Hematopoietic multipotent progenitor cell treated with erythropoietin and hydrocortisone succinate and interleukin-3 and kit ligand, for 8 days (in vitro differentiated cells): ENCODE data around the gene ERCC1.
"Not testable (repeated sequence)": the region's sequence is repeated elsewhere in the genome, so short reads cannot be mapped to it uniquely, and the experiment has no call there.

Experiments
- DNase-seq: peaks from one replicate; pipeline ENCODE4 v3.0.0-alpha.2; 2015

The ERCC1 gene

DNA sequence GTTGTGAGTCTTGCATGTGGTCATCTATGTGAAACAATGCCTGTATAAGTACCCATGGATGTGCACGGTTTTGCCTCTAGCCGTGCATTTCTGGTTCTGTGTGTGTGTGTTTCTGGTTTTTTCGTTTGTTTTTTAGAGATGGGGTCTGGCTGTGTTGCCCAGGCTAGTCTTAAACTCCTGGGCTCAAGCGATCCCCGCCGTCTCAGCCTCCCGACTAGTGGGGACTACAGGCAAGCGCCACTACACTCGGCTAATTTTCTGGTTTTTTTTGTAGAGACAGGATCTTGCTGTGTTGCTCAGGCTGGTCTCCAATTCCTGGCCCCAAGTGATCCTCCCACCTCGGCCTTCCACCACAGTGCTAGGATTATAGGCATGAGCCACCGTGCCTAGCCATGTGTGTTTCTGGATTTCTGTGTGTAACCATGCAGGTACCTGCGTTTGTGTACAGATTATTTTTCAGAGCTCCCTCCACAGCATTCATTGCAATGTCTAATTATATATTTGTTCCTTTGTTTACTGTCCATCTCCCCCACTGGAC, 28.2 kb upstream of the ERCC1 start:
- DNase-seq, result no peak

DNA sequence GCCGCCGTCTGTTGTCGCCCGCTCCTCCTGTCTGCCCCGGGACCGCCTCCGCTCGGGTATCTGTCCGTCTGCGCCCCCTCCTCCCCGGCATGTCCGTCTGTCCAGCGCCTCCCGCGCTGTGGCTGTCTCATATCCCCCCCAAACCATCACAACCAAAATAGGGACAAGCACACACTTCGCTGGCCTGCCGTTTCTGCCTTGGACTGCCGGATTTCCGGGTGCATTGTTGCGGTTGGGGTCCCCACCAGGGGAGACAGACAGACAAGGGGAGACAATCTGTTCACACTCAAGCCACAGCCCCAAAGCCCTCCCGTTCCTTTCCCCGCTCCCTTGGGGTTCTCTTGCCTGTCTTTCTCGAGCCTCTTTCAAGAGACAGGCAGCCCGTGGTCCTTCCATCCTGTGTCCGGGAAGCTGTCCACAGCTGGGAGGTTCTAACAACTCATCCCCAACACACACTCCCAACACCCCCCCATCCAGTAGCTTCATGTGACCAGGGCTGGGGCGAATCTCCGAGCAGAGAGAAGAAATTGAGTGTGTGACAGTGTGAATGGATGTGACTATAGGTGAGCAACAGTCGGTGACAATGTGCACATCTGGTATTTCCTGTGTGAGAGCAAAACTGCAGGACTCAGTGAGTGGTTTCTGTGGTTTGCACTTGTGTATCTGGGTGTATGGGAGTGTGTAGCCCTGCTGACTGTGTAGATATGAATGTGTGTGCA, 27.6 kb upstream of the ERCC1 start:
- peak; percentile 51 for DNase-seq

DNA sequence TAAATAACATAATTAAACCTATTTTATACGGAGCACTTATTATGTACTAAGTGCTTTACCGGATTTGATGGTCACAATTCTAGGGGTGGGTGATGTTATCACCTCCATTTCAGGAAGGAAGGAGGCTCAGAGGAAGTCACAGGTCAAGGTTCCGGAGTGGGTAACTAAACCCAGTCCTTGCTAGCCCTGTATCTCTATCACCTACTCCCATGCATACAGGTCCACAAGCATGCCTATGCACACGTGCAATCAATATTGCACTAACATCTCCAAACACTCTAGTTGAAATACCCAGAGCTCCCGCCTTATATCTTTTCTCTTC, 26.3 kb upstream of the ERCC1 start:
- DNase-seq, result no peak

DNA sequence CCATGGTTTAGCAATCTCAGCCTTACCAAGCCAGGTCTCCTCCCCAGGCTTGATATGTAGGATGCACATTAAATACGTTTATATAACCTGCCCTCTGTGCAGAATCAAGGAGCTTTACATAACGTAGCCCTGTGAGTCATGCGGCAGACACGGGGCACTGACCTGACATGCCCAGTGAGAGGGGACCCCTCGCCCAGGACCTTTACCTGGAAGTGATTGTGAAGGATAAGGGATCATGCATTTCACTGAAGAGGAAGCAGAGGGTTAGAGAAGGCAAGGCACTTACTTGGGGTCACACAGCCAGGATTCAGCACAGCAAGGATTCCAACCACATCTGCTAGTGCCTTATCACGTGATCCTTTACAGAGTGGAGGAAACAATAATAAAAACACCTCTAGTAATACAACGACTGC, 25.2 kb upstream of the ERCC1 start:
- DNase-seq, result no peak

DNA sequence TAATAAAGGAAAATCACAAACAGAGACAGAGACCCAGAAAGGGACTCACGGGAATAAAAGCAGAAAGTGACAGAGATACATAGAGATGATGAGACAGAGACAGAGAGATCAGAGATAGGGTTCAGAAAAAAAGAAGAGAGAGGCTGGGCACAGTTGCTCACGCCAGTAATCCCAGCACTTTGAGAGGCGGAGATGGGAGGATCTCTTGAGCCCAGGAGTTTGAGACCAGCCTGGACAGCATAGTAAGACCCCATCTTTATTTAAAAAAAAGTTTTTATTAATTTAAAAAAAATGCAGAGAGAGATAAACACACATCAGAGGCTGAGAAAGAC, 24.7 kb upstream of the ERCC1 start:
- DNase-seq, result no peak

DNA sequence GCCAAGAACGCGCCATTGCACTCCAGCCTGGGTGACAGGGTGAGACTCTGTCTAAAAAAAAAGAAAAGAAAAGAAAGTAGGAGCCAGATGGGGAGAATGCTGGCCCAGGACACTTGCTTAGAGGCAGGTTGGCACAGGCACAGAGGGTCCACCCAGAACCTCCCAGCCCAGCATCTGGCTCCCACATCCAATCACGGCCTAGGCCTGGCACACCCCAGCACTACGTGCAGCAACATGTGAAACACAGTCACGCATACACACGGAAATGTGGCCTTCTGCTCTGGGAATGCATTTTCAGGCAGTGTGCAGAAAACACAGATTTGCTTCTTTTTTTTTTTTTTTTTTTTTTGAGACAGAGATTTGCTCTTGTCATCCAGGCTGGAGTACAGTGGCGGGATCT, 23.2 kb upstream of the ERCC1 start:
- DNase-seq, result no peak

DNA sequence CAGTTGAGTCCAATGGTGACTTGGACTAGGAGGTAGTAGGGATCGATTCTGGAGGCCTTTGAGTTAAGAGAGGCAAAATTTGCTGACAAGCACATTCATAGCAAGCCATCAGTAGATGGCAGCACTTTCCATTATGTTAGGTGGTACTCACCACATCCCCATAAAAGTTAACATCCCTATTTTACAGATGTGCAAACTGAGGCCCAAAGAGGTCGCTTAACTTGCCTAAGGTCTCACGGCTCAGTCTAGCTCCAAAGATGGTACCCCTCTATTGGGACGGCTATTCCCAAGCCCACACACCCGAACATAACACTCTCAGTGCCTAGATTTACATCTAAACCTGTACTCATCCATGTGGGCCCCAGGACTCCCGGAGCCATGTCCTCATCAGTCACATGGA, 22.6 kb upstream of the ERCC1 start:
- DNase-seq, result peak; percentile 64

DNA sequence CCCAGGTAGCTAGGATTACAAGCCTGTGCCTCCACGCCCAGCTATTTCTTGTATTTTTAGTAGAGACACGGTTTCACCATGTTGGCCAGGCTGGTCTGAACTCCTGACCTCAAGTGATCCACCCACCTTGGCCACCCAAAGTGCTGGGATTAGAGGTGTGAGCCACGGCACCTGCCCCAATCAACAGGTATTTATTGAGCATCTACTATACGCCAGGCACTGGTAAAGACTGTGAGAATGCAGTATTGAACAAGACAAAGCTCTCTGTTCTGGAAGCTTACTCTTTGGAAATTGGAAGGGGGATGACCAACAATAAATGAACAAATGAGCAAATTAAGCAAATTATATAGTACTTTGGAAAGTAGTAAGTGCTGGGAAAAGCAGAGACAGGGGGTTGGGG, 21.4 kb upstream of the ERCC1 start:
- DNase-seq, result no peak

DNA sequence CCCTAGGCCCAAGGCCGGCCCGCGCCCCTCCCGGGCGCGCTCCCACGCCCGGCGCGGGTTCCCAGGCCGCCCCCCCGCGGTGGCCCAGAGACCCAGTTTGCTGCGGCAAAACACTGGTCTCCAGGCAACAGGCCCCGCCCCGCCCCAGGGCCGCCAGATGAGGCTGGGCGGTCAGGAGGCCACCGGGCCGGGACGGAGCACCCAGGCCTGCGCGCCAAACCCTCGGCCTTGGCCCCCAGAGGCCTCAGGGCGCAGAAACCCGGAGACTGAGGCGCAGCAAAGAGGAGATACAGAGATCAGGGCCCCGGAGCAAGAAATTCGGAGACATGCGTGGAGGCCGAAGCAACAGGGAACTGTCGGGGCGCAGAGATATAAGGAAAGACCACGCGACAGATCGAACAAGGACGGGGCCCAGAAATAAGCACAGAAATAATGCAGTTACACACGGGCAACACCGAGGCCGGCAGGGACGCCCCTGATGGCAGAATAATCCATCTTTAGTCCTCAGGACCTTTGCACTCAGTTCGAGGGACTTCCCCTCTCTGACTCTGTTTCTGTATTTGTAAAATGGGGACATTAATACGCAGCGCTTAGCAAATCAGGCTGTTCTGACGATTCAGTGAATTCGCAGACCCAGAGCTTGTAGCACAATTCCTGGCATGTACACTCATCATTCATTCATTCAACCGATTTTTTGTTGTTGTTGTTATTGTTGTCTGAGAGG, 20.8 kb upstream of the ERCC1 start:
- peak; percentile 74 for DNase-seq

DNA sequence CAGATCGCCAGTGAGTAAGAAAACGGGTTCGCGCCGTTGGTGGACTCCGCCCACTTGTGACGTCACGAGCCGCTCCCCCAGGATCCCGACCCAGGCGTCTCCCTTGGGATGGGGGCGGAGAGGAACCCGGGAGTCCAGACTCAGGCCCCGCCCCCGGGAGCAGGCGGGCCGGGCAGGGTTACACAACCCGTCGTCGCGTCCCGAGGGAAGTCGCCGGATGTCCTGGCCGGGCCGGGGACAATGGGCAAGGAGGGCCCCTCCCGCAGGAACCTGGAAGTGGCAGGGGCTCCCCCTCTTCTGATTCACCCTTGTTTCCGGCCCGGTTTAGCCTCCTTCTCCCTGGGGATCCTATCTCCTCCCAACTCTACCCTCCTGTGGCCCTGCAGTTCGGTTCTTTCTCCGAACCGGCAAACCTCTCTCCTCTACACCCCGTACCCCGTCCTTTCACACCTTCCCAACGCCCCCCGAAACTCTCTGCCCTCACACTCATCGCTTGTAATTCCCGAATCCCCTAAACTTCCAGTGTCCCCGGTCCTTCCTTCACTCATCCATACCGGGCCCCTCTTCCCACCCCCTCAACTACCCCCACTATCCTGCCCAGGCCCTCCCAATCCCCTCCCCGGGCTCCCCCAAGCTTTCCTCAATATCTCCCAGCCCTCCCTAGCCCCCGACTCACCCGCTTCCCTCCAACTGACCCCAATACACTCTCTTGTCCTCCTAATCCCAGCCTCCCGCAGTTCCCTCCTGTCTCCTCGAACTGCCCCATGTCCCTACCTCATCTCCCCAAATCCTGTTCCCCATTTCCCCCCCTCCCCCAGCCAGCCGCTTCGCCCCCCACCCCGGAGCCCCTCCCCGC, 20.0 kb upstream of the ERCC1 start:
- DNase-seq, result peak; percentile 53

DNA sequence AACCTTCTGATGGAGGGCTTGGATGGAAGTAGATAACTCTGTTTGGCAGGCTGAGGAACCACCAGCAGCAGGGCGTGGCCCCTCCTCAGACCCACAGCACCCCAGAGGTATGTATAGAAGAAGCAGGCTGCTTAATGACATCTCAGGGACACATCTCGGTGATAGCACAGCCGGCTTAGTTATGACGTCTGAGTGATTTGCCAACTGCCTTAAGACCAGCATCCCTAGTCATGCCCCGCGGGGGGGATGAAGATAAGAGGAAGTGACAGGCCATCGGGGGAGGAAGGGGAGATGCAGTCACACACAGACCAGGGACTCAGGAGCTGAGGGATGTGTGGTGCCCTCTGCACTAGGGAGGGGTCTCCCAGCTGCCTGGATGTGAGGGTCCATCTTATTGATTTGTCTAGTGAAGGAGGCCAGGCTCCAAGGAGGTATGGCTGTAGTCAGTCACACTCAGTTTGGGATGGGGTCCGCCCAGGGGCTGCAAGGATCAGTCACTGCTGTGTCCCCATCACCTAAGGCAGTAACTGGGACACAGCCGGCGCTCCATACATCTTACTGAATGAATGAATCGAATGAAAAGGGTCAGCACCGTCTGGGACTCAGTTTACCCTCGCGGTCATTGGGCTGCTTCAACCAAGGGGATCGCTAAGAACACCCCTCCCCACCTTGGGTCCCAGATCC, 19.2 kb upstream of the ERCC1 start:
- DNase-seq, result peak; percentile 80

DNA sequence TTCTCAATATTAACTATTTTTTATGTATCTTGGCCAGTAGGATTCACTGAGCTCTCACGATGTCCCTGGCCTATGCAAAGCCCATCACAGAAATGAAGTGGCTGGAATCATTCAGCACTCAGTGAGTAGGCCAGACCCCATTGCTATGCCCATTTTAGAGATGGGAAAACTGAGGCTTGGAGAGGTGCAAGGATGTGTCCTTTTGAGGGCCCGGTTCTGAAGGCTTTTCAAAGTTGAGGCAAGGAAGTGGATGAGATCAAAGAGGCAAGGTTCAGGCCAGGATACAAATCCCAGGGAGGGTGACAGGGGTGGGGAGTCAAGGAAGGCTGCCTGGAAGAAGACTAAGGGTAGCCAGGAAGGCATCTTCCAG, 18.7 kb upstream of the ERCC1 start:
- DNase-seq, result no peak

DNA sequence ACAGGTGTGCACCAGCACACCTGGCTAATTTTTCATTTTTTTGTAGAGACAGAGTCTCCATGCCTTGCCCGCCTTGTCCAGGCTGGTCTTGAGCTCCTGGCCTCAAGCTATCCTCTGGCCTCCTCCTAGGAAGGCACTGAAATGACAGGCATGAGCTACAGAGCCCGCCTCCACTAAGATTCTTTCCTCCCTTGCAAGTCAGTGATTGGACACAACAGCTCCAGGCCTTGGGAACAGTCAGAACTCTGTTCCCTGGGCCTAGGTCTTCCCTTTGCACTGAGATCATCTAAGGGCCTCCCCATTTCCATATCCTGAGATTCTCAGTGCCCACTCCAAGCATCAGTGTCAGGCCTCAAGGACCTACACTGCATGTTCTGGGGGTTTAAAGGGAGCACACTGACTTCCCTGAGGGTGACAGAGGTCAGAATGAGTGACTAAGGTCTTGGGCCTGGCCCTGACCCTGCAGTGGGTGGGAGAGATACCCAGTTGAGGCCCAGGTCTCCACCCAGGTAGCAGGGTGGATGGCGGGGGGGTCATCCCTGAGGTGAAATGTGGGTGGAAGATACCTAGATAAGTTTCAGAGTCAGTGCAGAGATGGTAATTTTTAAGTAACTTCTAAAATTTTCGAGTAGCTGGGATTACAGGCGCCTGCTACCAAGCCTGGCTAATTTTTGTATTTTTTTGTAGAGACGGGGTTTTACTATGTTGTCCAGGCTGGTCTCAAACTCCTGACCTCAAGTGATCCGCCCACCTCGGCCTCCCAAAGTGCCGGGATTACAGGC, 17.3 kb upstream of the ERCC1 start:
- no peak for DNase-seq

DNA sequence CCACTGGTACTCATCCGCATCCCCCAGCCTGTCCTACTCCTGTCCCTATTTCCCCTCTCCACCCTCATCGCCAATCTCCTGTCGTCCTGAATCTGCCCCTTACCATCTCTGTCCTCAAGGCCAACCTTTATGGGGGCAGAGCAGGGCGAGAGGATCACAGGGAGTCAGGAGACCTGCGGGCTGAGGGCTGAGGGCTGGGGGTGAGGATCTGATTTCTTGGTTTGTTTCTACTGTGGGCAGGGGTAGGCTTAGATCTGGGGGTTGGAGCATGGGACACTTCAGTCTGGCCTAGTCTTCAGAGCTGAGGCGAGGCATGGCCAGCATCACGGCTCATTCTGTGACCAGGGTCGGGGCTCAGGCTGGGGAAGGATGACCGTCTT, 16.5 kb upstream of the ERCC1 start:
- DNase-seq, result no peak

DNA sequence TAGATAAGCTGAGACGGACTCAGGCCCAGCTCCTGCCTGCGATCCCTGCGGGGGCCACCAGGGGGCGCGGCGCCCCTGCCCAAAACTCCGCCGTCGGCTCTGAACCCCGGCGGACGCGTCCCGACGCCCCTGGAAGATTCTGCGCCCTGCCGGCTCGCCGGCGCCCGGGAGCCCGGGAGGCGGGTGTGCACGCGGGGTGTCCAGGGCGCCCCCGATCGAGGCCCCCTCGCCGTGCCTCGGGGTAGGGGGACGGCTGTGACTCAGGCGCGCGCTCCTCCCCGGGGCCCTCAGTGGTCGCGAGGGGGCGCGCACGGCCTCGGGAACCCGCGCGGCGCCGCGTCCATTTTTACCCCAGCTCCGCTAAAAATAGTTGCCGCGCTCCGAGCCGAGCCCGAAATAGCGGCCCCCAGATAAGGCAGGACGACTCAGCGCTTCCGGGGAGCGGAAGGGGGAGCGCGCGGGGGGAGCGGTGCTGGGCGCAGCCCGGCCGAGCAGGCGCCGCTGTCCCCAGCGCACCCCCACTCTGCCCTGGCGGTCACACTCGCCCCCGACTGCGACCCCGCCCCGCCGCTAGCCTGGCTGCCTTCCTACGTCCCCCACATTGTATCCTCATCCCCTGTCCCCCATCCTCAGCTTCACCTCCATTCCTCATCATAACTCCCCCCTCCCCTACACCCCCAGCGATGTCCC, 16.0 kb upstream of the ERCC1 start:
- DNase-seq, result peak; percentile 80

DNA sequence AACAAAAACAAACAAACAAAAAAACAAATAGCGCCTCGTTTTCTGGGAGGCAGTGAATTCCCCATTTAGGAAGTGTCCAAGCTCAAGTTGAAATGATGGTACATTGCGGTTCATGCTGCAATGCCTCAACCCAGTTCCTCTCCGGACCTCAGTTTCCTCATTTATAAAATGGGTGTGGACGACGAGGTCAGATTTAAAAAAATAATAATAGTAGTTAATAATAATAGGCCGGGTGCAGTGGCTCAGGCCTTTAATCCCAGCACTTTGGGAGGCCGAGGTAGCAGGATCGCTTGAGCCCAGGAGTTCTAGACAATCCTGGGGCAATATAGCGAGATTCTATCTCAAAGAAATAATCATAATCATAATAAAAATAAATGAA, 15.5 kb upstream of the ERCC1 start:
- no peak for DNase-seq

DNA sequence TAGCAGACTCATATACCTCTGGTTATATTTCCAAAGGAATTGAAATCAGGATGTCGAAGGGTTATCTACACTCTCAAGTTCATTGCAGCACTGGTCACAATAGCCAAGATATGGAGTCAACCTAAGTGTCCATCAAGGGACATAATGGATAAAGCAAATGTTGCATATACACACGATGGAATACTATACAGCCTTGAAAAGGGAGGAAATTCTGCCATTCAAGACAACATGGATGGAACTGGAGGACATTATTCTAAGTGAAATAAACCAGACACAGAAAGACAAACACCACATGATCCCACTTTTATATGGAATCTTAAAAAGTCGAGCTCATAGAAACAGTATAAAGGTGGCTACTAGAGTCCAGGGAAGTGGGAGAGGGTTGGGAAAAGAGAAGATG, 13.6 kb upstream of the ERCC1 start:
- no peak for DNase-seq

DNA sequence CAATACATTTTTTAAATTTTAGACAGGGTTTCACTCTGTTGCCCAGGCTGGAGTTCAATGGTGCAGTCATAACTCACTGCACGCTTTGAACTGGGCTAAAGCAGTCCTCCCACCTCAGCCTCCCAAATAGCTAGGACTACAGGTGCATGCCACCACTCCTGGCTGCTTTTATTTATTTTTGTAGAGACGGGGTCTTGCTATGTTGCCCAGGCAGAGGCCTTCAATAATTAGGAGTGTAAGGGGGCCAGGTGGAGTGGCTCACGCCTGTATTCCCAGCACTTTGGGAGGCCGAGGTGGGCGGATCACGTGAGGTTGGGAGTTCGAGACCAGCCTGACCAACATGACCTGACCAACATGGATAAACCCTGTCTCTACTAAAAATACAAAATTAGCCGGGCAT, 8.8 kb upstream of the ERCC1 start:
- not testable (repeated sequence) for DNase-seq

DNA sequence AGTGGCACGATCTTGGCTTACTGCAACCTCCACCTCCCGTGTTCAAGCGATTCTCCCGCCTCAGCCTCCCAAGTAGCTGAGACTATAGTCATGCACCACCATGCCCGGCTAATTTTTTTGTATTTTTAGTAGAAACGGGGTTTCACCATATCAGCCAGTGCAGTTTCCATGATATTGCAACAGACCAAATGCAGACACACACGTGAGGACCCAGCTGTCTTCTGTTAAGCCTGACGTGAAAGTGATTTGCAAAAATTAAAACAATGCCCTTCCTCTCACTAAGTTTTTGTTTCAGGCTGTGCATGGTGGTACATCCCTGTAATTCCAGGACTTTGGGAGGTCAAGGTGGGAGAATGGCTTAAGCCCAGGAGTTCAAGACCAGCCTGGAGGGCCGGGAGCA, 7.3 kb upstream of the ERCC1 start:
- not testable (repeated sequence) for DNase-seq

DNA sequence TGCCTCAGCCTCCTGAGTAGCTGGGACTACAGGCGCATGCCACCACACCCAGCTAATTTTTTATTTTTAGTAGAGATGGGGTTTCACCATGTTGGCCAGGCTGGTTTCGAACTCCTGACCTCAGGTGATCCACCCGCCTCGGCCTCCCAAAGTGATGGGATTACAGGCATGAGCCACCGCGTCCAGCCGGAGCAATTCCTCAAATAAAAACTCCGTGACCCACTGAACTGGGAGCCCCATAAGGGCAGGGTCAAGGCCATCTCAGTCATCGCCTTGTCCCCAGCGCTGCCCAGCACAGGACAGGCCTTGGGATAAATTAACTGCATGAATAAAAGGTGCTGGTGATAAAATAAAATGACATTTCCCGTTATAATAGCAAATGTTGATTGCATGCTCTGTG, 6.2 kb upstream of the ERCC1 start:
- DNase-seq, result not testable (repeated sequence)

DNA sequence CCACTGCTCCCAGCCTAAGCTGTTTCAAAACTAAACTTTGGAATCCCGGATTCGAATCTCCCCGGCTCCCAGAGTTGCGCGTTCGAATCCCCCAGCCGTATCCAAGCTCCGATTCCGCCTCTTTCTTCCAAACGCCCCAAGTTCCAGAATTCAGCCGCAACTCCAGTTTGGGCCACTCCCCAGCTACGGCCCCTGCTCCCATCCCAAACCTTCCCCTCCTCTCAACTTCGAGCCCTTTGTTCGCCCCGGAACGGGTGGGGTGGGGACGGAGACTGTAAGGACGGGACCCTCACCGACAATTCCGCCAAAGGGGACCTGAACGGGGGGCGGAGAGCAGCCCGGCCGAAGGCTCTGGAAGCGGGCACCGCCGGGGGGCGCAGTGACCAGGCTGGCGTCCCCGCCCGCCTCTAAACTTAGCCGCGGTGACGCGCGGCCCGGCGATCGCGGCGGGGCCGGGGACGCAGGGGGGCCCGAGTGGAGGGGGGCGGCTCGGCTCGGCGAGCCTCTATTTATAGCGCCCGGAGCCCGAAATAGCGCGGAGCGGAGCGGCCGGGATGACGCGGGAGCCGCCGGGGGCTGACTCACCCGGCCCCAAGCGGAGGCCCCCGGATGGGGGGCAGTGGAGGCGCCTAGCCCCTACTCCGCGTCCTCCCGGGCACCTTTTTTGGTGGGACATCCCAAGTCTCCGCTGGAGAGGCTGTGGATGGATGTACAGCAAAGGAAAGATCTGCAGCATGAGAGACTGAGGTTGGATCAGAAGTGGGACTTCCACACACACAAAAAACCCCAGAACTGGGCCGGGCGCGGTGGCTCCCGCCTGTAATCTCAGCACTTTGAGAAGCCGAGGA, 4.9 kb upstream of the ERCC1 start:
- DNase-seq, result no peak
